Stomach (tissue), 9 donors: ENCODE results near the gene NUBP1. TPM values are rescaled to one million over a fixed set of nuclear protein-coding genes. Genes with fewer than 3 reads are reported as not detected.
"Not testable (repeated sequence)": the region's sequence is repeated elsewhere in the genome, so short reads cannot be mapped to it uniquely, and the experiment has no call there.

Experiments used
- DNase-seq, 2 donors: peaks; one replicate each; pipeline versions ENCODE4 v3.0.0 to v3.0.0-alpha.2; 2013 to 2019
- H3K27ac ChIP-seq, 5 donors: fragments of 200-600 bp in 4 of 5; sonication (generic) in 4 of 5; one replicate each; pipeline ENCODE4 v1.5.1; 2013 to 2019; ENCODE audit warnings: mild to moderate bottlenecking in 1 of 5, moderate library complexity in 1 of 5
- H3K27me3 ChIP-seq, 3 donors: fragments of 200-600 bp; sonication (generic); one replicate each; pipeline ENCODE4 v1.5.1; 2017 to 2019; ENCODE audit warnings: mixed run types in 1 of 3
- H3K36me3 ChIP-seq, 4 donors: fragments of 200-600 bp; sonication (generic); 1 replicate in 3 of 4; 2 replicates in 1 of 4; pipeline ENCODE4 v1.5.1; 2016 to 2019
- H3K4me1 ChIP-seq, 4 donors: fragments of 200-600 bp; sonication (generic); one replicate each; pipeline ENCODE4 v1.5.1; 2016 to 2019
- H3K4me3 ChIP-seq, 4 donors: fragments of 200-600 bp; sonication (generic) in 3 of 4; one replicate each; pipeline ENCODE4 v1.5.1; 2016 to 2019; ENCODE audit warnings: mild to moderate bottlenecking in 1 of 4
- H3K9me3 ChIP-seq, 4 donors: fragments of 200-600 bp; sonication (generic); one replicate each; pipeline ENCODE4 v1.5.1; 2016 to 2019
- CTCF ChIP-seq, 7 experiments: fragments of 450-650 bp in 4 of 7; fragments of 200-600 bp in 3 of 7; sonication (generic) in 3 of 7; IDR thresholded peaks; one replicate each; pipeline ENCODE4 v1.5.1; 2016 to 2019; ENCODE audit warnings: antibody characterized with exemption in 7 of 7, control low read depth in 2 of 7, mild to moderate bottlenecking in 1 of 7
- EP300 ChIP-seq: sonication (generic); formaldehyde crosslinking; IDR thresholded peaks from one replicate; pipeline ENCODE4 v1.6.1; 2017; ENCODE audit warnings: antibody characterized with exemption
- POLR2A ChIP-seq, 4 donors: fragments of 450-650 bp; IDR thresholded peaks; one replicate each; pipeline ENCODE4 v1.6.1; 2016; ENCODE audit warnings: antibody characterized with exemption in 4 of 4, control low read depth in 2 of 4, mild to moderate bottlenecking in 1 of 4, moderate library complexity in 1 of 4
- POLR2AphosphoS5 ChIP-seq, 3 donors: sonication (generic); formaldehyde crosslinking; IDR thresholded peaks; one replicate each; pipeline ENCODE4 v1.6.1; 2016; ENCODE audit warnings: antibody characterized with exemption in 3 of 3
- WGBS, 5 donors: extraction: QIAGEN DNeasy Blood & Tissue Kit in 3 of 5; methylation state at CpG; one replicate each; pipeline versions ENCODE4 v1.1.5 to v1.1.7; 2013 to 2018; 5-methylcytosine and 5-hydroxymethylcytosine counted together
- intact Hi-C: fragments of 100-400 bp; cut with DNase I; formaldehyde crosslinking; loops from one replicate; pipeline ENCODE4 v1.15.1; 2023; ENCODE audit warnings: low total_unique reads
- polyA plus RNA-seq, 3 donors: library from polyadenylated mRNA; stranded (reverse); fragments of 200-250 nt; gene quantifications; one replicate each; pipeline ENCODE4 v1.2.3, GENCODE V29; 2013
- total RNA-seq, 5 donors: library from RNA; depleted of rRNA; stranded (reverse); fragments of >200 nt; gene quantifications; one replicate each; pipeline versions ENCODE4 v1.1.0 to v1.2.3, GENCODE V29; 2014 to 2016
- donor health status: healthy with polysubstance abuse.
- donor health status: Bipolar disorder and iron deficiency.
- donor health status: healthy.

NUBP1 gene
- total and polyA plus RNA-seq, 8 donors = 2.2 to 239 (median 39.0) TPM

- Histone ChIP-seq H3K4me1 (peaks cover 0 to 5% (median 0%) of the 10 kb centered on the region in 4 donors), H3K4me3 (no peak overlapping the region), H3K36me3 (no peaks in the 10 kb centered on the region), H3K27ac (no peak overlapping the region), H3K9me3 (no peaks in the 10 kb centered on the region), H3K27me3 (no peaks in the 10 kb centered on the region)
- 85 to 95% (median 86%) methylated on average over 4 of the region's 4 CpGs for WGBS, 5 donors
- intact Hi-C loops = no loop called here
- no peak for DNase-seq
- no peak for TF ChIP-seq POLR2AphosphoS5 (IDR thresholded peaks at IDR 0.05)
Measured at GRCh38 chr16:10780628-10781027, 37.0 kb downstream of the NUBP1 start.

GRCh38 chr16:10782628-10783027 is 39.0 kb downstream of the NUBP1 start:
- Histone ChIP-seq H3K9me3 (no peaks in the 10 kb centered on the region), H3K27me3 (no peaks in the 10 kb centered on the region), H3K4me1 (peaks cover 0 to 5% (median 0%) of the 10 kb centered on the region in 4 donors), H3K27ac (no peak overlapping the region), H3K4me3 (no peak overlapping the region), H3K36me3 (no peaks in the 10 kb centered on the region)
- TF ChIP-seq CTCF (IDR thresholded peaks at IDR 0.05) (no peak), POLR2AphosphoS5 (IDR thresholded peaks at IDR 0.05) (no peak), EP300 (no peak), POLR2A (IDR thresholded peaks at IDR 0.05) (no peak)
- peak in 1 of 2 donors; percentile 36 for DNase-seq
- WGBS, 5 donors = 37 to 68% (median 59%) methylated on average over 2 of the region's 2 CpGs
- intact Hi-C loops = no loop called here

GRCh38 chr16:10787304-10787703 is 43.7 kb downstream of the NUBP1 start:
- DNase-seq = no peak
- Histone ChIP-seq H3K36me3 (no peaks in the 10 kb centered on the region), H3K4me1 (peaks cover 0 to 5% (median 0%) of the 10 kb centered on the region in 4 donors), H3K9me3 (no peaks in the 10 kb centered on the region), H3K27ac (no peak overlapping the region), H3K27me3 (no peaks in the 10 kb centered on the region), H3K4me3 (no peak overlapping the region)
- TF ChIP-seq POLR2A (IDR thresholded peaks at IDR 0.05) (no peak), EP300 (no peak), POLR2AphosphoS5 (IDR thresholded peaks at IDR 0.05) (no peak), CTCF (IDR thresholded peaks at IDR 0.05) (no peak)
- 76 to 92% (median 87%) methylated on average over 5 of the region's 5 CpGs for WGBS, 5 donors
- intact Hi-C loops = no loop called here

- WGBS, 5 donors = 64 to 74% (median 70%) methylated on average over 4 of the region's 4 CpGs
- H3K4me3 ChIP-seq, intact Hi-C loops, DNase-seq, H3K27ac ChIP-seq, H3K9me3 ChIP-seq, H3K36me3 ChIP-seq, H3K27me3 ChIP-seq, H3K4me1 ChIP-seq: not testable (repeated sequence)
Measured at GRCh38 chr16:10788630-10789029, 45.0 kb downstream of the NUBP1 start.

- Histone ChIP-seq H3K4me3 (no peak overlapping the region), H3K9me3 (no peaks in the 10 kb centered on the region), H3K4me1 (no peaks in the 10 kb centered on the region), H3K36me3 (no peaks in the 10 kb centered on the region), H3K27ac (no peak overlapping the region), H3K27me3 (no peaks in the 10 kb centered on the region)
- TF ChIP-seq CTCF (IDR thresholded peaks at IDR 0.05) = no peak
- TF ChIP-seq EP300 = no peak
- no peak for TF ChIP-seq POLR2A (IDR thresholded peaks at IDR 0.05)
- no peak for TF ChIP-seq POLR2AphosphoS5 (IDR thresholded peaks at IDR 0.05)
- intact Hi-C loops = no loop called here
- DNase-seq = no peak
- 79 to 89% (median 85%) methylated on average over 4 of the region's 4 CpGs for WGBS, 5 donors
Measured at GRCh38 chr16:10791048-10791447, 47.4 kb downstream of the NUBP1 start.
